Testis (tissue), 2 donors: ENCODE measurements around the gene ADCY5.

Experiments
- CTCF ChIP-seq, 3 experiments: fragments of 450-650 bp in 2 of 3; fragments of 200-600 bp in 1 of 3; sonication (generic) in 1 of 3; IDR thresholded peaks; one replicate each; pipeline ENCODE4 v1.5.1; 2016 to 2019; ENCODE audit warnings: antibody characterized with exemption in 3 of 3, mild to moderate bottlenecking in 2 of 3, moderate library complexity in 1 of 3
- POLR2A ChIP-seq: fragments of 450-650 bp; IDR thresholded peaks from one replicate; pipeline ENCODE4 v1.6.1; 2017; ENCODE audit warnings: antibody characterized with exemption, mild to moderate bottlenecking, moderate library complexity

- no peak for TF ChIP-seq CTCF (IDR thresholded peaks at IDR 0.05)
- TF ChIP-seq POLR2A: no peak
Observed at GRCh38 chr3:123327480-123327879, 121.4 kb downstream of the ADCY5 start.
